C4-2B (cell line): ENCODE measurements around the gene DRGX.

Experiments used
- CTCF ChIP-seq: fragments of 450-650 bp; conservative IDR thresholded peaks from 2 replicates; pipeline ENCODE4 v1.5.1; 2017; ENCODE audit warnings: mild to moderate bottlenecking
- ZFX ChIP-seq: fragments of 450-650 bp; IDR thresholded peaks from 2 replicates; pipeline ENCODE4 v1.6.1; 2017

- TF ChIP-seq CTCF (no peak), ZFX (no peak)
Observed at GRCh38 chr10:49318755-49319154, 77.1 kb downstream of the DRGX start.
